Aorta (tissue), 5 donors: Measurements from ENCODE around the gene ALKBH3. TPM values are rescaled to one million over a fixed set of nuclear protein-coding genes. Genes with fewer than 3 reads are reported as not detected.

Source experiments
- ATAC-seq: fragments of 200-7000 bp; cut with Tn5 transposase; one replicate; pipeline ENCODE4 v1.9.1; 2022; ENCODE audit warnings: moderate library complexity; ENCODE audit not compliant: low FRiP score
- DNase-seq, 2 donors: peaks; one replicate each; pipeline ENCODE4 v3.0.0-alpha.2; 2020
- H3K27ac ChIP-seq, 2 donors: one replicate each; pipeline ENCODE4 v1.5.1; 2013; ENCODE audit warnings: low read length in 2 of 2, mild to moderate bottlenecking in 2 of 2, moderate library complexity in 2 of 2, control low read depth in 1 of 2, inconsistent platforms in 1 of 2, low read depth in 1 of 2
- H3K27me3 ChIP-seq, 2 donors: one replicate each; pipeline ENCODE4 v1.6.1; 2013; ENCODE audit warnings: control low read depth in 1 of 2, low read length in 1 of 2, mild to moderate bottlenecking in 1 of 2, moderate library complexity in 1 of 2; ENCODE audit not compliant: insufficient read depth in 2 of 2, control insufficient read depth in 1 of 2
- H3K36me3 ChIP-seq, 2 donors: one replicate each; pipeline ENCODE4 v1.6.1; 2013; ENCODE audit warnings: control low read depth in 1 of 2, low read length in 1 of 2, mild to moderate bottlenecking in 1 of 2; ENCODE audit not compliant: insufficient read depth in 2 of 2, control insufficient read depth in 1 of 2
- H3K4me1 ChIP-seq, 2 donors: one replicate each; pipeline ENCODE4 v1.6.1; 2013; ENCODE audit warnings: low read length in 2 of 2, control low read depth in 1 of 2, mild to moderate bottlenecking in 1 of 2, moderate library complexity in 1 of 2; ENCODE audit not compliant: insufficient read depth in 2 of 2, control insufficient read depth in 1 of 2
- H3K4me3 ChIP-seq, 2 donors: one replicate each; pipeline ENCODE4 v1.5.1; 2013; ENCODE audit warnings: low read length in 2 of 2, control low read depth in 1 of 2, mild to moderate bottlenecking in 1 of 2
- H3K9me3 ChIP-seq: one replicate; pipeline ENCODE4 v1.6.1; 2013; ENCODE audit warnings: mild to moderate bottlenecking, low read length; ENCODE audit not compliant: control insufficient read depth
- WGBS, 2 donors: extraction: QIAGEN DNeasy Blood & Tissue Kit; methylation state at CpG; one replicate each; pipeline ENCODE4 v1.1.7; 2013; 5-methylcytosine and 5-hydroxymethylcytosine counted together
- intact Hi-C, 2 donors: fragments of 100-400 bp; cut with DNase I; formaldehyde crosslinking; loops; one replicate each; pipeline versions ENCODE4 v1.14.2 to v1.15.0; 2022
- polyA plus RNA-seq, 2 donors: library from polyadenylated mRNA; stranded (reverse); fragments of 200-250 nt; gene quantifications; one replicate each; pipeline ENCODE4 v1.2.3, GENCODE V29; 2013
- total RNA-seq, 2 donors: library from RNA; stranded (reverse); fragmentation: NEBNext Ultra II Directional; extraction: Animal tissue kit (Norgen Biotek cat#: 25700); gene quantifications; one replicate each; pipeline ENCODE4 v1.2.1, GENCODE V29; 2021
- donor health status: healthy with polysubstance abuse.
- donor health status: Bipolar disorder and iron deficiency.
- donor health status: DM: no; HTN: no; CAD: no.
- donor health status: DM: no; HTN: no; CAD: no.
- donor health status: DM: yes; HTN: yes; CAD: no.

The ALKBH3 gene
- total and polyA plus RNA-seq, 4 donors = 12.5 to 46.3 (median 24.8) TPM

GRCh38 chr11:43874078-43874477 is 6.6 kb upstream of the ALKBH3 start:
- H3K9me3 ChIP-seq = no peaks in the 10 kb centered on the region
- intact Hi-C loops = no loop called here
- H3K36me3 ChIP-seq = no peaks in the 10 kb centered on the region
- ATAC-seq = no peak
- H3K4me3 ChIP-seq = no peak overlapping the region
- H3K4me1 ChIP-seq = no peaks in the 10 kb centered on the region
- no peak overlapping the region for H3K27ac ChIP-seq
- H3K27me3 ChIP-seq = no peaks in the 10 kb centered on the region
- WGBS, 2 donors = 73 to 75% methylated on average over 3 of the region's 3 CpGs
- no peak for DNase-seq

GRCh38 chr11:43874738-43875137 is 5.9 kb upstream of the ALKBH3 start:
- Histone ChIP-seq H3K27me3 (no peaks in the 10 kb centered on the region), H3K27ac (no peak overlapping the region), H3K9me3 (no peaks in the 10 kb centered on the region), H3K4me1 (no peaks in the 10 kb centered on the region), H3K4me3 (no peak overlapping the region), H3K36me3 (no peaks in the 10 kb centered on the region)
- ATAC-seq (no peak), DNase-seq (no peak)
- intact Hi-C loops = no loop called here
- 5 to 23% methylated on average over 1 of the region's 1 CpG for WGBS, 2 donors

- no peak overlapping the region for H3K27ac ChIP-seq
- intact Hi-C loops = no loop called here
- ATAC-seq (no peak), DNase-seq (no peak)
- H3K36me3 ChIP-seq = no peaks in the 10 kb centered on the region
- H3K9me3 ChIP-seq = no peaks in the 10 kb centered on the region
- WGBS, 2 donors = 48 to 50% methylated on average over 13 of the region's 13 CpGs
- H3K4me1 ChIP-seq = peaks cover 1 to 6% of the 10 kb centered on the region in 2 donors
- H3K27me3 ChIP-seq = no peaks in the 10 kb centered on the region
- peak overlapping the region in 1 of 2 donors; percentile 17 for H3K4me3 ChIP-seq
These were observed 617 bp upstream of the ALKBH3 start for GRCh38 chr11:43879789-43880639.

GRCh38 chr11:43892851-43893250 is 12.2 kb downstream of the ALKBH3 start:
- Histone ChIP-seq H3K27me3 (no peaks in the 10 kb centered on the region), H3K4me1 (no peaks in the 10 kb centered on the region), H3K9me3 (no peaks in the 10 kb centered on the region), H3K4me3 (no peak overlapping the region), H3K36me3 (peaks cover 3 to 5% of the 10 kb centered on the region in 2 donors), H3K27ac (peak overlapping the region in 1 of 2 donors; percentile 76)
- intact Hi-C loops = loop anchor here in 1 of 2 donors (2.0 kb wide), 1 partner anchor 50 kb away; the partner anchor contains the start of gene C11orf96
- no peak for DNase-seq
- no peak for ATAC-seq
- WGBS, 2 donors = 11 to 17% methylated on average over 3 of the region's 3 CpGs

GRCh38 chr11:43894546-43894945 is 13.9 kb downstream of the ALKBH3 start:
- DNase-seq (no peak), ATAC-seq (no peak)
- Histone ChIP-seq H3K27ac (no peak overlapping the region), H3K4me1 (no peaks in the 10 kb centered on the region), H3K4me3 (no peak overlapping the region), H3K36me3 (peaks cover 3 to 9% of the 10 kb centered on the region in 2 donors), H3K9me3 (no peaks in the 10 kb centered on the region), H3K27me3 (no peaks in the 10 kb centered on the region)
- 23 to 26% methylated on average over 2 of the region's 2 CpGs for WGBS, 2 donors
- intact Hi-C loops = no loop called here

- DNase-seq = no peak
- Histone ChIP-seq H3K9me3 (no peaks in the 10 kb centered on the region), H3K27ac (no peak overlapping the region), H3K4me3 (no peak overlapping the region), H3K4me1 (no peaks in the 10 kb centered on the region), H3K27me3 (no peaks in the 10 kb centered on the region), H3K36me3 (peaks cover 3 to 9% of the 10 kb centered on the region in 2 donors)
- ATAC-seq = no peak
- intact Hi-C loops = no loop called here
- 50 to 56% methylated on average over 2 of the region's 2 CpGs for WGBS, 2 donors
These were observed 15.0 kb downstream of the ALKBH3 start for GRCh38 chr11:43895601-43896000.

- Histone ChIP-seq H3K27me3 (no peaks in the 10 kb centered on the region), H3K9me3 (no peaks in the 10 kb centered on the region), H3K4me1 (no peaks in the 10 kb centered on the region), H3K36me3 (peaks cover 3 to 9% of the 10 kb centered on the region in 2 donors), H3K27ac (no peak overlapping the region), H3K4me3 (no peak overlapping the region)
- intact Hi-C loops = no loop called here
- no peak for DNase-seq
- no peak for ATAC-seq
- 95 to 96% methylated on average over 7 of the region's 7 CpGs for WGBS, 2 donors
These were observed 17.9 kb downstream of the ALKBH3 start for GRCh38 chr11:43898574-43898973.

- Histone ChIP-seq H3K27me3 (no peaks in the 10 kb centered on the region), H3K36me3 (peaks cover 3 to 9% of the 10 kb centered on the region in 2 donors), H3K4me1 (peaks cover 0 to 1% of the 10 kb centered on the region in 2 donors), H3K9me3 (no peaks in the 10 kb centered on the region), H3K4me3 (no peak overlapping the region), H3K27ac (no peak overlapping the region)
- no peak for DNase-seq
- 89% methylated on average over 13 of the region's 13 CpGs for WGBS, 2 donors
- intact Hi-C loops = no loop called here
- no peak for ATAC-seq
These were observed 18.5 kb downstream of the ALKBH3 start for GRCh38 chr11:43899094-43899493.

GRCh38 chr11:43901551-43901950 is 20.9 kb downstream of the ALKBH3 start:
- peaks cover 3 to 9% of the 10 kb centered on the region in 2 donors for H3K36me3 ChIP-seq
- no peak overlapping the region for H3K27ac ChIP-seq
- H3K9me3 ChIP-seq = no peaks in the 10 kb centered on the region
- H3K4me3 ChIP-seq = no peak overlapping the region
- DNase-seq = no peak
- H3K4me1 ChIP-seq = peaks cover 0 to 4% of the 10 kb centered on the region in 2 donors
- no peaks in the 10 kb centered on the region for H3K27me3 ChIP-seq
- intact Hi-C loops = no loop called here
- ATAC-seq = no peak
- WGBS, 2 donors = 93 to 94% methylated on average over 4 of the region's 4 CpGs
